Measurements from ENCODE around the gene DOCK11.
A peak's percentile ranks its signal among the peaks of the same experiment; 100 is the strongest.

DNA sequence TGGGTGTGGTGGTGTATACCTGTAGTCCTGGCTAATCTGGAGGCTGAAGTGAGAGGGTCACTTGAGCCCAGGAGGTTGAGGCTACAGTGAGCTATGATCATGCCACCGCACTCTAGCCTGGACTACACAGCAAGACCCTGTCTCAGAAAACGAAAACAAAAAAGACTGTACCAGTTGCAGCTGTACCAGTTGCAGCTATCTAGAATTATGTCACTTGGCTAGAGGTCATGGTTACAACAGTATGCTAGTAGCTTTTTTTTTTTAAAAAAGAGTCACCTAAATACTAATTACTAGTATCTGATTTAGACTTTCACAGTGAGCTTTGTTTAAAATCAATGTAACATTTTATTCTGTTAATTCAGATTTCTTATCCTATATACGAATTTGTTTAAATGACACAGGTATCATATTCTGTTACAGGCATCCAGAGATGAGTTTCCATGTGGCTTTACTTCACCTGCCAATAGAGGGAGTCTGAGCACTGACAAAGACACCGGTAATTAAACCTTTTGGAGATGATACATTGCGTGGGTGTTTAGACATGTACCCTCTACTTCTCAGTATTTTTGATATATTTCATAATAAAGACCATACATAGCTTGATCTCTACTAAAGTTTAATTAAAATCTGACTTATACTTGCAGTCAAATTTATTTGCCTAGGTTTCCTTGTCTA, 131.6 kb downstream of the DOCK11 start:
- TF ChIP-seq EZH2phosphoT487 (IDR thresholded peaks at IDR 0.05; ENCODE audit: borderline replicate concordance, low read length): no peak
- TF ChIP-seq, protein P1, sequence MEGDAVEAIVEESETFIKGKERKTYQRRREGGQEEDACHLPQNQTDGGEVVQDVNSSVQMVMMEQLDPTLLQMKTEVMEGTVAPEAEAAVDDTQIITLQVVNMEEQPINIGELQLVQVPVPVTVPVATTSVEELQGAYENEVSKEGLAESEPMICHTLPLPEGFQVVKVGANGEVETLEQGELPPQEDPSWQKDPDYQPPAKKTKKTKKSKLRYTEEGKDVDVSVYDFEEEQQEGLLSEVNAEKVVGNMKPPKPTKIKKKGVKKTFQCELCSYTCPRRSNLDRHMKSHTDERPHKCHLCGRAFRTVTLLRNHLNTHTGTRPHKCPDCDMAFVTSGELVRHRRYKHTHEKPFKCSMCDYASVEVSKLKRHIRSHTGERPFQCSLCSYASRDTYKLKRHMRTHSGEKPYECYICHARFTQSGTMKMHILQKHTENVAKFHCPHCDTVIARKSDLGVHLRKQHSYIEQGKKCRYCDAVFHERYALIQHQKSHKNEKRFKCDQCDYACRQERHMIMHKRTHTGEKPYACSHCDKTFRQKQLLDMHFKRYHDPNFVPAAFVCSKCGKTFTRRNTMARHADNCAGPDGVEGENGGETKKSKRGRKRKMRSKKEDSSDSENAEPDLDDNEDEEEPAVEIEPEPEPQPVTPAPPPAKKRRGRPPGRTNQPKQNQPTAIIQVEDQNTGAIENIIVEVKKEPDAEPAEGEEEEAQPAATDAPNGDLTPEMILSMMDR (conservative IDR thresholded peaks at IDR 0.05; ENCODE audit: low read depth, low read length): peak; percentile 70
- no peak for TF ChIP-seq EZH2 (IDR thresholded peaks at IDR 0.05; ENCODE audit: low read length, unreplicated experiment)
